ENCODE measurements around the gene CHAT. TPM values are rescaled to one million over a fixed set of nuclear protein-coding genes. Genes with fewer than 3 reads are reported as not detected.

CHAT gene
- total RNA-seq, 1 donor = not detected

GRCh38 chr10:49610458-49611165 lies 3.2 kb upstream of the CHAT start:
- no peak overlapping the region for H3K4me3 ChIP-seq (ENCODE audit: low read depth, low read length)
- no peak for TF ChIP-seq CTCF (IDR thresholded peaks at IDR 0.05; ENCODE audit: insufficient read depth, low read length)
- no peak for DNase-seq (ENCODE audit: low read depth)

GRCh38 chr10:49611166-49611815 lies 2.5 kb upstream of the CHAT start:
- no peak for TF ChIP-seq CTCF (IDR thresholded peaks at IDR 0.05; ENCODE audit: insufficient read depth, low read length)
- no peak for DNase-seq (ENCODE audit: low read depth)
- no peak overlapping the region for H3K4me3 ChIP-seq (ENCODE audit: low read depth, low read length)

- DNase-seq (ENCODE audit: low read depth) = no peak
- TF ChIP-seq CTCF (IDR thresholded peaks at IDR 0.05; ENCODE audit: insufficient read depth, low read length) = no peak
- no peak overlapping the region for H3K4me3 ChIP-seq (ENCODE audit: low read depth, low read length)
Measured at GRCh38 chr10:49611816-49612512, 1.9 kb upstream of the CHAT start.

- no peak overlapping the region for H3K4me3 ChIP-seq (ENCODE audit: low read depth, low read length)
- DNase-seq (ENCODE audit: low read depth) = no peak
- no peak for TF ChIP-seq CTCF (IDR thresholded peaks at IDR 0.05; ENCODE audit: insufficient read depth, low read length)
Measured at GRCh38 chr10:49612513-49613164, 1.2 kb upstream of the CHAT start.

GRCh38 chr10:49613165-49613881 lies 514 bp upstream of the CHAT start:
- no peak for DNase-seq (ENCODE audit: low read depth)
- no peak for TF ChIP-seq CTCF (IDR thresholded peaks at IDR 0.05; ENCODE audit: insufficient read depth, low read length)
- no peak overlapping the region for H3K4me3 ChIP-seq (ENCODE audit: low read depth, low read length)
